HG03159 (cell line): ENCODE data around the gene ZNRF3.

ENCODE experiments used
- ATAC-seq: cut with Tn5 transposase; IDR thresholded peaks from one replicate; pipeline ENCODE4 v1.9.1; 2021; ENCODE audit warnings: mild to moderate bottlenecking, moderate library complexity; ENCODE audit not compliant: unreplicated experiment

Gene ZNRF3

DNA sequence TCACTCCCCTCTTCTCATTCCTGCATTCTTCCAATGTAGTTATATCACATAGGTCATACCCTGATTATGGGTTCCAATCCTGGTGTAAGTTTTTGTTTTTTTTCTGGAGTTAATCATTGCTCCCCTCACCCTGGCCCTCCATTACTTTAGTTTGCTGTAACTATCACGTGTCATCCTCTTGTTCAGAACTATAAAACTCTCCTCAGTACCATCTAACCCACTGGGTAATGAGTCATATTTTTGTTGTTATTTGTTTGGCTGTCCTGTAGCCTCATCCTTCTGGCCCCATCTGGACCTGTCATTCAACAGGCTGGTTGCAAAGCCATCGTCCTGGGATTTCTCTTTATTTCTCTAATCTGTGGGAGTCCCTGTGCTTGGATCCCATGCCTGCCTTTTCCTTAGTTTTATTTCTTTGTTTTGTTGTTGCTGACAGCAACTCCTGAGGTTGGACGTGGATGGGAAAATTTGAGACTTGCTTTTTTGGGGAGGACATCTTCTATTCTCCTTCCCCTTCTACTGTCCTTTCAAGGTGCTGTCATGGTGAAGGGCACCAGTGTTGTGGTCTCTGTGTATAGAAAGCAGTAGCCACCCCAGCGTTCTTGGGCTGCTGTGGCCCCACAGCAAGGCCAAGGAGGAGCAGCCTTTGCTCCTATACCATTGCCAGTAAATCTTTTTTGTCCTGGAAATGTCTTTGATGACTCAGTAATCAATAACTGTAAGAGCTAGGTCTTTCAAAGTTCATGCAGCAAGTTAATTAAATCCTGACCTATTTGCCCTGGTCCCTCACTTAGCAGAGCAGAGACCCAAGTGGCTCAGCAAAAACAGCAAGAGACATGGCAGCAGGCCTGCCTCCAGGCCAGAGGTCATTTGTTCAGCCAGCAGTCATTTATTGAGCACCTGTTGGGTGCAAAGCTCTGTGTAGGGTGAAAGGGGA, 95.8 kb downstream of the ZNRF3 start:
- no peak for ATAC-seq

DNA sequence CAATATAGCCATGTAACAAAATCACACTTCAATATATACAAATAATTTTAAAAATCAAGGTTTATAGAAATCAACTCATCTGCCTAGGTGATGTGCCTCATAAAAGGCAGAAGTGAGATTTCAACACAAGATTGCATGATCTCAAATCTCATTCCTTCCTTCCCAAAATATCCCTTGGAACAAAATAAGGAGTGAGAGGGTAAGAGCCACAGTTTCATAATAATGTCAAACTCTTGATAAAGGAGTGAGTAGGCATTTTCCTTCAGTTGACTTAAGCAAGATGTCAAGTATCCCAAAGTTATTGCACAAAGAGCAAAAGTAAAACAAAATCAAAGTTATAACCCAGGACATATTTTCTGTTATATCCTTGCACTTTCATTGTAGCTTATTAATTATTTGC, 97.0 kb downstream of the ZNRF3 start:
- ATAC-seq = no peak

DNA sequence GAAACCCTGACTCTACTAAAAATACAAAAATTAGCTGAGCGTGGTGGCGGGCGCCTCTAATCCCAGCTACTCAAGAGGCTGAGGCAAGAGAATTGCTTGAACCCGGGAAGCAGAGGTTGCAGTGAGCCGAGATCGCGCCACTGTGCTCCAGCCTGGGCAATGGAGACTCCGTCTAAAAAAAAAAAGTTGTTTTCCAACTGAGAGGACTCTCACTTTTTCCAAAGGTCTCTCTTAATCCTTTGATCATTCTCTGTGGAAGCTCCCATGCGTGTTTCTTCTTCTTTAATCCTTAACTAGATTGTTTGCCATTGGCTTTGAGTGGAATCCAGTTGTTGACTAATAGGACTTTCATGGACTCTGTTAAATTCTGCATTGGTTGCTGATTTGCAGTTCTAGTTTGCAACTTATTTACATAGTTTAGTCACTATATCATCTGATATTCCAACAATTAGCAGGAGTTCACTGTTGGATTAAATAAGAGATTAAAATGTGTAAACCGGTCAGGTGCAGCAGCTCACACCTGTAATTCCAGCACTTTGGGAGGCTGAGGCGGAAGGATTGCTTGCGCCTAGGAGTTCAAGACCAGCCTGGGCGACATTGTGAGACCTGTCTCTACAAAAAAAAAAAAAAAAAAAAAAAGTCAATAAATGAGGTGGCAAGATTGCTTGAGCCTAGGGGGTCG, 98.6 kb downstream of the ZNRF3 start:
- no peak for ATAC-seq

DNA sequence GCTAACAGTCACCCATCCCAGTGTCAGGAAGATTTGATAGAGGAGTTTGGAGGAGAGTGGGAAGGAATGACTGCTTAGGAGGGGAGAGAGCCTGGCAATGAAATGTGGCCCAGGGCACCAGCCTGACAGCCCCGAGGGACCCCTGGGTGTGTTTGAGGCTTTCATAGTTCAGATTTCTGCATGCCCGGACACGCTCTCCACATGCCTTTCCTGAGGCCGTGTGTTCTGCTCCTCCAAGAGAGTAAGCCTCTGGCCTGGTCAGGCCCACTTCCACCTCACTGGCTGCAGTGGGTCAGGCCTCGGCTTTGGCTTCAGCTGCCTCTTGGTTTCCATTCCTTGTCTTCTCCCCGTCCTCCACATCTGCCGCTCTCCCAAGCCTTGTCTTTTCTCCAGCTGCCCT, 99.8 kb downstream of the ZNRF3 start:
- no peak for ATAC-seq

DNA sequence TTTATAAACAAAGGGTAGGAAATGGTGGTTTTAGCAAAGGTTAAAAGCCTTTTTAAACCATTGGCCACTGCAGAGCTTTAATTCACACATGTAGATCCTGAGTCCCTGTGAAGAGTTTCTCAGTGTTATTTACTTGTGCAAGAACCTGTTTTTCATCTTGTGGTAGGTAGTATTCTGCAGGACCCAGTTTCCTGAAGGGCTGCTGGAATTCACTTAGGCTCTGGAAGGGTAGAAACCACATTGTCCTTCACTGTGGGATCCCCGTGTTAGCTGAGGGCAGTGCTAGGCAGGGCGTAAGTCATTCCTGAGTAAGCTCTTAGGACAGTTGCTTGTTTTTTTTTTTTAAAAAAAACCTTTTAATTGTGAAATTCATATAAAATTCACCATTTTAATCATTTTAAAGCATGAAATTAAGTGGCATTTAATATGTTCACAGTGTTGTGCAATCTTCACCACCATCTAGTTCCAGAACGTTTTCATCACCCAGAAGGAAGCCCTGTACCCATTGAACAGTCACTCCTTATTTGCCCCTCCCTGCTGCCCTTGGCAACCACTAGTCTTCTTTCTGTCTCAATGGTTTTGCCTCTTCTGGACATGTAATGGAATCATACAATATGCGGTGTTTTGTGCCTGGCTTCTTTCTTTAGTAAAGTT, 100.5 kb downstream of the ZNRF3 start:
- ATAC-seq = no peak

DNA sequence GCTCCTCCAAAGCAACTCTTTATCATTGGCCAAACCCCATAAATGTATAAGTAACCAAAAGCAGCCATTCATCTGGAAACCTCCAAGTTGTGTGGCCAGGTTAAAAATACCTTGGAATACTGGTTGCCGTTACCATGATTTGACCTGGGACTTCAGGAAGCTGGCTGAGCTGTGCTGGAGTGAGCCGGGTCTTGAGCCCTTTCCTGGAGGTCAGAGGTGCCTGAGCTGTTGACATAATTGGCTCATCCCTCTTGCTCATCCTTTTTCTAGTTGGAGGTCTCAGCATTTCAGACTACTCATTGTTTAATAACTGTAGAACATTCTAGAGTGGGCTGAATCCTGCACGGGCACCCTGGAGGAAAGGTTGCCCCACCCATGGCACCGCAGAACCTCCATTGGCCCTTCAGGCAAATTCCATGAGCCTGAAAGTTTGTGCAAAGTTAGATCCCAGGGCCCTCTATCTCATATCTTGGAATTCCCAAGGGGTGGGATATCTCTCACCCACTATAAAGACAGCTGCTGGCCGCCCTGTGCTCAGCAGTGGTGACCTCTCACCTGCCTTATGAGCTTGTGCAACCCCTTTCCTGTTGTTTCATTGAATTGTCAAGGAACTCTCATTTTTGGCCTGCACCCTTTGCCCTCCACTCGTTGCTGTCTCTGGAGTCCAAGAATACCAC, 101.2 kb downstream of the ZNRF3 start:
- ATAC-seq = no peak

DNA sequence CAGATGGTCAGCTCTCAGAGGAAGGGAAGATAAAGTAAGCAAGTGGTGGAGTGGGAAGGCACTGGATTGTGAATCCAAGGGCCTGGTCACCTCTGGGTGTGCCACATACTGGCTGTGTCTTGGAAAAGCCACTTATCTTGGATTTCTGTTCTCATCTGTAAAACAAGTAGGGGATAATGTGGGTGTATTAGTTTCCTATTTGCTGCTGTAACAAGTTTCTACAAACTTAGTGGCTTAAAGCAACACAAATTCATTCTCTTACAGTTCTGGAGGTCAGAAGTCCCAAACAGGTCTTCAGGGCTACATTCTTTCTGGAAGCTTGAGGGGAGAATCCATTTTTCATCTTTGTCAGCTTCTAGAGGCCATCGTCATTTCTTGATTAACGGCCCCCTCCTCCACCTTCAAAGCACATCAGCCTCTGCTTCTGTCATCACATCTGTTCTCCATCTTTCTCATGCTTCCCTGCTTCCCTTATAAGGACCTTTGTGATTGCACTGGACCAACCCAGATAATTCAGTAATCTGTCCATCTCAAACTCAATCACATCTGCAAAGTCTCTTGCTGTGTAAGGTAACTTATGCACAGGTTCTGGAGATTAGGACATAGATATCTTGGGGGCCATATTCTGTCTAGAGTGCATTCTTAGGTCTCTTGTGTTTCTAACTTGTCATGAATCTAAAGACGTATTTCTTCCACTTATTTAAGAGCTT, 102.4 kb downstream of the ZNRF3 start:
- no peak for ATAC-seq

DNA sequence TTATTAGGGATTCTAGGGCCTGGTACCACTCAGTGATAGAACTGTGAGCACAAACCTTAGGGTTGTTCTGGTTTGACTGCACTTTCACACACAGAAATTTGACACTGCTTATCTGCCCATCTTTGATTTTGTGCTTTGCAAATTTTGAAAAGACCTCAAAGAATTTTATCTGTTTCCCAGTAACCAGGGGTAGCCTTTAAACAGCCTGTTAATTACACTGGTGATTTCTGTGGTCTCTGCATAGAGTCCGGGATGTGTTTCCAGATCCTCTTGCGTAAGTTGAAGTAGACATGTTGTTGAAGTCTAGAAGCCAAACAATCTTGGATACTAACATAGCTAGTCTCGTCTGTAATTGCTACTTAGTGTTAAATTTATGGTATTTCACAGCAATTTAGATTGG, 103.0 kb downstream of the ZNRF3 start:
- ATAC-seq = no peak

DNA sequence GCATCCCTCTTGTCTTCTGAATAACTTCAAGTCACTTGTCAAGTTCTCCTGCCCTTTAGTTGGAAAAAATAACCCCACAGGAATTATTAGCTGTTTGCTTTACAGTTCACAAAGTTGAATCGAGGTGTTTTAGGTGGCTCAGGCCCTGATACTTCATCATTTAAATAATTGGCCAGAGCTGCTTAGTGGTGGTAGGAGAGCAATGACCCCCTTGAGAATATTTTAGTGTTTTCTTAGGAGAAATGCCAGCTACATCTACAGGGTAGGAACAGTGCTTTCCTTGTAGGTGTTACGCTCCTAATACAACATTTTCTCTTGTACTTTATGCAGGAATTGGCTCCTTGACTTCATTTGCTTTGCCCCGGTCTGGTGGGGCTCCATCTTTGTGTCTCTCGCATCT, 105.1 kb downstream of the ZNRF3 start:
- no peak for ATAC-seq

DNA sequence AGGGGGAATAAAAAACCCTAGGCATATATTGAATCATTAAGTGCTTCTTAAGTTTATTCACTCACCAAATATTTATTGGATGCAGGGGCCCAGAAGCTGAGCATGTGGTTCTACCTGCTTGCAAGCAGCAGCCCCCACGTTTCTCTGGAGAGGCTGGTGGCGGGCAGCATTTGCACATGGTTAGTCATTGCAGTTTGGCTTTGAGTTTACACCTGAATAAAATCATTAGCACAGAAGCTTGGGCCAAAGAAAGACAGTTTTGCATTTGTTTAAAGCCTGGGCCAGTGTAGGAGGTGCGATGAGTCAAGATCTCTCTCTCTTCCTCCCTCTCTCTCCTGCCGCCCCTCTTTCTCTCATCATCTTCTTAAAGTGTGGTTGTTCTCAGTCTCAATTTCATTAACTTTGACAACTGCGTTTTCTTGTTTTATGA, 105.7 kb downstream of the ZNRF3 start:
- no peak for ATAC-seq

DNA sequence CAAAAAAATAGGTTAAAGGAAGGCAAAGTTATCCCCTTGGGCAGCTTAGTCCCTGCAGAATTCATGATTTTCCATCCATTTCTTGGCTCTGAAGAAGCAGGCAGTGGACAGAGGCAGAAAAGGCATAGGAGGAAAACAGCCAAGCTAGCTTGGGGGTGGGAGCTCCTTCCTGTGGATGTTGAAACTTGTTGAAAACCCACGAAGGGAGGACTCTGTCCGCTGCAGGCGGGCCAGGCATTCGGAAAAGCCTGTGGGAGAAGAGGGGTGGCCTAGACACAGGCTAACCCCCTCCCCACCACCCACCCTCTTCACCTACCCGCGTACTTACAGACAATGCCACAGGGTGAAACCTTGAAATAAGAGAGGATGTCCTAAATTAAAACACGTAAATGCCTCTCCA, 106.1 kb downstream of the ZNRF3 start:
- no peak for ATAC-seq

DNA sequence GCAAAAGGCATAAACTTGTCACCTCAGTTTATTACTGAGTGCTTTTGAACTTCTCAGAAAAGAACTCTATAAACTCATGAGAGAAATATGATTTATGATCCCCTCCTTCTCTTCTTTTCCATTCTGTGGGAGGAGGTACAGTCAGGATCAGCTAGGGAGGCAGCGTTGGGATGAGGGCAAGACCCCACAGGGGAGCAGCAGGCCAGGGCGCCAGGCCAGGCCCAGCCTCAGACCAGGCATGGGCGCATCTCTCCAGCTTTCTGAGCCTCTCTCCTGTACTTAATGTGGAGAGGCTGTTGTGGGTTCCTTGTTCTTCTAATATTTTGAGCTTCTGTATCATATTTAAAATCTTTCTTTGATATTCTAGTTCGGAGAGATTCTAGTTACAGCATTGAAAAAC, 106.5 kb downstream of the ZNRF3 start:
- no peak for ATAC-seq

DNA sequence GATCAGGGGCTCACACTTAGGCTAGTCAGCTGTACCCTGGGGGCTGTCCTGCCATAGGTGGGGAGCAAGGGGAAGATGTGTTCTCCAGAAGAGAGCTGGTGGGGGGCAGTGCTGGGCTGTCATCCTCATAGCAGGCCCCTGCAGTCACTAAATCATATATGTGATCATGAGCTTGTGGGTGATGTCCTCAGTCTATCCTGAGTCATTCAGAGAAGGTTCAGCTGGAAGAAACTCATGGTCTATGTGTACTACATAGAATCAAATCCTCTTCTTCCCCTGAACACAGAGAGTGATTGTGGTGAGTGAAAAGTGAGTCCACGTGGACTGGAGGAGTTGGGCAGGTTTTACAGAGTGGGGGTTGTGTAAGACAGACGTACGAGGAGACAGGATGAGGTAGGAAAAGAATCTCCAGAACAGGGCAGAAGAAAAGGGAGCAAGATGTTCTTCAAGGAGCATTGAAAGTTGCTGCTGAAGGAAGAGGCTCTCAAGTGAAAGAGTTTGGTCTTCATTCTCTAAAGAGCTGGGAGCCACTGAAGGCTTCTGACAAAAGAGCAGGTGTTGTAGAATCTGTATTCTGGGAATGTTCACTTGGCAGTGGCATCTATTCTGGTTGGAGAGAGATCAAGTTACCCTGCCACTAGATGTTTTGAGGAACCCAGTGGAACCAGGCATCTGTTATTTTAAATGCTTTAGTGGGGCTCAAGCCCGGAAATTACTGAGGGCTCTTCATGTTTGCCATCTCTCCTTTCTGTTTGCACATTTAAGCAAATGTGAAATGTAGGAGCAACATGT, 109.4 kb downstream of the ZNRF3 start:
- ATAC-seq = no peak

DNA sequence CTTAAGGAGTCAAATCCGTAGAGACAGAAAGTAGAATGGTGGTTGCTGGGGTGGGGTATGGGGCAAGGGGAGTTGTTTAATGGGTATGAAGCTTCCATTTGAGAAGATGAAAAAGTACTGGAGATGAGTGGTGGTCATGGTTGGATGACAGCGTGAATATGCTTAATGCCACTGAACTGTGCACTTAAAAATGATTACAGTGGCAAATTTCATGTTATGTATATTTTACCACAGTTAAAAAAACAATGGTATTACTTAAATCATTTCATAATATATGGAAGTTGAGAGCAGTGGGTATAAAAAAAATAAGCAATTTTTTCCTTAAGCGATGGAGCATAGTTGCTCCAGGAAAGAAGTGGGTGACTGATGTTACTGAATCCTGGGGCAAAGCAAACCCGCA, 111.2 kb downstream of the ZNRF3 start:
- no peak for ATAC-seq

DNA sequence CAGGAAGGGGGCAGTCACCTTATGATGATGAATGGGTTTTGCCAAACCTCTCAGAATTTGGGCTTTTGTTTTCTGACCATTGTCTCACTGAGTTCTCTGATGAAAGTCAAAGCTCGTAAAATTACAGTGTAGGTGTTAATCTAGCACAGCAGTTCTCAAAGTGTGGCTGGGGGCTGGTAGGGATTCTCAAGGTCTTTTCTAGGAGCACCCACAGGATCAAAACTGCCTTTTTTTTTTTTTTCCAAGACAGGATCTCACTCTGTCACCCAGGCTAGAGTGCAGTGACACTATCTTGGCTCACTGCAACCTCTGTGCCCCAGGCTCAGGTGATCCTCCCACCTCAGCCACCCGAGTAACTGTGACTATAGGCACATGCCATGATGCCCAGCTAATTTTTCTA, 112.2 kb downstream of the ZNRF3 start:
- no peak for ATAC-seq

DNA sequence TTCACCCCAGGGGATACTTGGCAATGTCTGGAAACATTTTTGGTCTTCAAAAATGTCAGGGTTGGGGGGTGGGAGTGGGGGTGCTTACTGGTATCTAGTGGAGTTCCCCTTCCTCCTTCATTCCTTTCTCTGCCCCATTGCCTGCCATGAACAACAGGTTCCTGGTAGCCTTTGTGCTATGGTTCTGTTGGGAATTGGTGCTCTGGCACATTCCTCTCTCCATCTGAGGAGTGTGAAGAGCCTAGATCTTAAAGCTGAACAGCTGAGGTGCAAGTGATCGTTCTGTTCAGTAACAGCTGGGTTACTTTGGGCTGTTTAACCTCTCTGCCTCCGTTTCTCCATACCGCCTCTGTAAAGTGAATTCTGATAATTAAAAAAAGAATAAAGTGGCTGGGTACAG, 114.0 kb downstream of the ZNRF3 start:
- ATAC-seq = no peak

DNA sequence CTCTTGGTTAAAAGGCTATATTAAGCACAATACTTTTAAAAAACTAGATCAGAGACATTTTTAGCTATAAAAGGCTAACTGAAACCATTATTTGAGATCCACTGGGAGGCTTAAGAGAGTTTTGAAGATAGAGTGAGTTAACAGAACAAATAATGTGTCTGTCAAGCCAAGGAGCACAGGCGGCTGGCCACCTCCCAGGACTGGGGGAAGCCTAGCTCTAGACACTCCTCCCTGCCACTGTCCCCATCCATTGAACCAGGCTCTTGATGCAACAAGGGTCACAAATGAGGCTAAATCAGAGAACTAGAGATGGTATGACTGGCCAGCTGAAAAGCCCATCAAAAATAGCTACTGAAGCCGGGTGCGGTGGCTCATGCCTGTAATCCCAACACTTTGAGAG, 115.3 kb downstream of the ZNRF3 start:
- ATAC-seq = no peak

DNA sequence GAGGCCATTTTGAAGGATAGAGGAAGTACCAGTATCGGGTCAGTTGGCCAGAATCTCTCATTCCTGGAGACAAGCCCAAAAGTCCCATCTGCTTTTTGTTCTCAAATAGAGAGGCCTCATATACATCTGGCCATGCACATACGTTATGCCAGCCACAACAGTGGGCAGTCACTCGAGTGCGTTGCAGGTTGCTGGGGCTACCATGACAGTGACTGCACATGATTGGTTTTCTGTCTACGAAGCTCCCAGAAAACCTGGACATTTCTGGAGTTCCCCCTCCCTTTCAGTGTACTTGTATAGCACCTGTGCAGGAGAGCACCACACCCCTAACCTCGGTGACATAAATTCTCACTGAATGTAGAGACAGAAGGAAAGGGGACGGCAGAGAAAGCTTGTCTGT, 116.1 kb downstream of the ZNRF3 start:
- ATAC-seq = no peak

DNA sequence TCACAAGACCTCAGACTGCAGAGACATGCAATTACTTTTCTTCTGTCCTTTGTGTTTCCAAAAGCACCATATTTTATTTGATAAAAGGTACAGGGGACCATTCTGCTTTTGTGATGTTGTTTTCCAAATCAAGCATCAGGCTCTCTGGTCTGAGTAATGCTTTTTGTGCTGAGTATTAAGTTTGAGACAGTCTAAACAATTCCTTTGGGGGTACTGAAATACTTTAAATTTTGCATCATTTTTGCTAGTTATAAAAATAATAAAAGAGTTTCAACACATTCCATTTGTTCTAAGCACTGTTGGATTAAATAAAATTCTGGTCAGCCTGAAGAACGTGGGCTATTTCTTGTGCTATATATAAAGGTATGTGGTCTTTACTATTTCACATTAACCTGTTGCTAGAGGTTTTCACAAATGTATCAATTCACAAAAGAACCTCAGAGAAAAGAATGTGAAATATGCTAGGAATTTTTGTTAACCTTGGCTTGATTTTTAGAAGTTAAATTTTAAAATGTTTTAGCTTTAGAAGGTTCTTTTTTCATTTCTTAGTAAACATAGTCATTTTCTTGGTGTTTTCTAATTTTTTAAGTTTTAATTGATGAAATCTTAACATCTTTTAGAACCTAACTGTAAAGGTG, 116.7 kb downstream of the ZNRF3 start:
- ATAC-seq = no peak
